GM18868 (cell line): Measurements from ENCODE around the gene HELZ.
"Not testable (repeated sequence)": the region's sequence is repeated elsewhere in the genome, so short reads cannot be mapped to it uniquely, and the experiment has no call there.

Experiments used
- ATAC-seq: cut with Tn5 transposase; IDR thresholded peaks from one replicate; pipeline ENCODE4 v1.9.1; 2021; ENCODE audit warnings: mild to moderate bottlenecking, moderate library complexity; ENCODE audit not compliant: unreplicated experiment

Gene HELZ

GRCh38 chr17:67151717-67152116 lies 93.3 kb downstream of the HELZ start:
- no peak for ATAC-seq

- ATAC-seq = no peak
Observed at GRCh38 chr17:67150826-67151225, 94.2 kb downstream of the HELZ start.

GRCh38 chr17:67148352-67148751 lies 96.6 kb downstream of the HELZ start:
- no peak for ATAC-seq

GRCh38 chr17:67145183-67145805 lies 99.7 kb downstream of the HELZ start:
- no peak for ATAC-seq

GRCh38 chr17:67143318-67143717 lies 101.7 kb downstream of the HELZ start:
- ATAC-seq = no peak

GRCh38 chr17:67142030-67142429 lies 103.0 kb downstream of the HELZ start:
- ATAC-seq = not testable (repeated sequence)

- ATAC-seq = no peak
Observed at GRCh38 chr17:67139784-67140665, 105.0 kb downstream of the HELZ start.

- ATAC-seq = no peak
Observed at GRCh38 chr17:67139289-67139688, 105.7 kb downstream of the HELZ start.

- ATAC-seq = no peak
Observed at GRCh38 chr17:67138392-67138791, 106.6 kb downstream of the HELZ start.

GRCh38 chr17:67137860-67138259 lies 107.1 kb downstream of the HELZ start:
- no peak for ATAC-seq

- ATAC-seq = no peak
Observed at GRCh38 chr17:67137026-67137370, 108.0 kb downstream of the HELZ start.

- no peak for ATAC-seq
Observed at GRCh38 chr17:67136191-67137025, 108.6 kb downstream of the HELZ start.

- no peak for ATAC-seq
Observed at GRCh38 chr17:67133161-67133560, 111.8 kb downstream of the HELZ start.

GRCh38 chr17:67132366-67132765 lies 112.6 kb downstream of the HELZ start:
- ATAC-seq = no peak

- ATAC-seq = no peak
Observed at GRCh38 chr17:67130768-67131167, 114.2 kb downstream of the HELZ start.

GRCh38 chr17:67129283-67129682 lies 115.7 kb downstream of the HELZ start:
- ATAC-seq = no peak

- no peak for ATAC-seq
Observed at GRCh38 chr17:67128700-67129099, 116.3 kb downstream of the HELZ start.

GRCh38 chr17:67127925-67128324 lies 117.1 kb downstream of the HELZ start:
- no peak for ATAC-seq

- ATAC-seq = no peak
Observed at GRCh38 chr17:67126983-67127382, 118.0 kb downstream of the HELZ start.

GRCh38 chr17:67126543-67126942 lies 118.5 kb downstream of the HELZ start:
- ATAC-seq = not testable (repeated sequence)

GRCh38 chr17:67125924-67126323 lies 119.1 kb downstream of the HELZ start:
- no peak for ATAC-seq

- no peak for ATAC-seq
Observed at GRCh38 chr17:67125417-67125816, 119.6 kb downstream of the HELZ start.
